GM19240 (cell line): ENCODE measurements around the gene KLK15.
"Not testable (repeated sequence)": the region's sequence is repeated elsewhere in the genome, so short reads cannot be mapped to it uniquely, and the experiment has no call there.

ENCODE experiments used
- DNase-seq: peaks from one replicate; pipeline ENCODE4 v3.0.0; 2011; ENCODE audit warnings: low spot score; ENCODE audit not compliant: insufficient read length

KLK15 gene

DNA sequence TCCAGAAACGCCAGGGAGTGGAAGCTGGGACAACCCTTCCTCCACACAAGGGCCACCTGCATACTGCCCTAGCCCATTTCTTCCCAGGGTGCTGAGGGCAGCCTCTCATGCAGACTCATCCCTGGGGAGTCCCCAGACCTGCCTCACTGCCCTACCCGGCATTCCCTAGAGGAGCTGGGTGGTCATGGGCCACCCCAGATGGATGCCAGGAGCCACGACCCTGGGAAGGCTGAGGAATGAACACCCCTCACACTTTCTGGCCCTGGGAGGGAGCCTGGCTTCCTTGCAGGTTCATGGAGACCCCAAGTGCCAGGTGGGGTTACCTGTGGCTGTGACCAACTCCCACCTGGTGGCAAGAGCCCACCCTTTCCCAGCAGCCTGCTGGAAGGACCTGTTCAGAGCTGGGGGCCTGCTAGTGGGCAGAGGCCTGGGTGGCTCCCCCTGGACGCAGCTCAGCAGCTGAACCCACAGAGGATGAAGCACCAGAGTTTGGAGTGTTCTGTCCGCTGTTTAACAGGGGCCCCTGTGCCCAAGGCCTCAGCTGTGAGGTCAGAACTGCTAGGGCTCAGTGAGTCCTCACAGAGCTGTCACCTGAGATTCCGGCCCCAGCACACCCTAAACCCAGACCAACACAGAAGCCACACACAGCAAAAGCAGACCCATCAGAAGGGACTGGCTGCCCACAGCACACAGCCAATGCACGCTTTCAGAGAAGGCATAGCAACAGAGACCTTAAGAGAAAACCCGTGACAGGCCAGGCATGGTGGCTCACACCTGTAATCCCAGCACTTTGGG, 36.5 kb downstream of the KLK15 start:
- no peak for DNase-seq

DNA sequence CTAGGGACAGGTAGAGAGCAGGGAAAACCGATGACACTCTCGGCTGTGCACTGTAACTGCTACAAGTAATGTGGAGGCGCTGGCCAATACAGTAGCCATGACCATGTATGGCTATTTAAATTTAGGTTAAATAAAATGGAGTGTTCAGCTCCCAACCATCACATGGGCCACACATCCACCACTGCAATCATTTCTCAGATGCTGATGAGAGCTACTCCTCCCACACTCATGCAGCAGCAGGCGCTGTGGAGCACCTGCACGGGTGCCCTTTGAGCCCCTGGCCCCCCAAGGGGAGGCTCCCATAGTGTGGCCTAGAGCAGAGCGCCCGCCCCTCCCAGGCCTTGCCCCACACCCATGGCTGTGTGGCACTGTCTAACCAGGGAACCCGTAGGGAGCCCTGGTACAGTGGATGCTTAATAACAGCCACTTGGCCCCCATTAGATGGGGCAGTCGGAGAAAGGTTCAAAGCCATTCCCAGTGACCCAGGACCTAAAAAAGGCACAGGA, 37.2 kb downstream of the KLK15 start:
- no peak for DNase-seq

DNA sequence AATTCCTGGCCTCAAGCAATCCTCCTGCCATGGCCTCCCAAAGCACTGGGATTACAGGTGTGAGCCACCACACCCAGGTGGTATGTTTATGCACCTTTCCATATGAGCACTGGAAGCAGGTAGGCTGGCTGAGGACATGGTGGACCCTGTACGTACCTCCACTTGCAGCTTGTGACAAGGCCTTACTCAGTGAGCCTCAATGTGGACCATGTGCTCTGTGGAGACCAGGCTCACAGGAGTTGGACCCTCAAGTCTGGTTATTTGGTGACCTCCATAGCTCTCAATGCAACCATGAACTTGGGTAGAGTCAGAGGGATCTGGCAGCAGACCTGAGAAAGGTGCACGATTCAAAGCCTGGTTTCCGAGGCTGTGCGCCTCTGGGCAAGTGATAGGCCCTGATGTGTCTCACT, 37.7 kb downstream of the KLK15 start:
- no peak for DNase-seq

DNA sequence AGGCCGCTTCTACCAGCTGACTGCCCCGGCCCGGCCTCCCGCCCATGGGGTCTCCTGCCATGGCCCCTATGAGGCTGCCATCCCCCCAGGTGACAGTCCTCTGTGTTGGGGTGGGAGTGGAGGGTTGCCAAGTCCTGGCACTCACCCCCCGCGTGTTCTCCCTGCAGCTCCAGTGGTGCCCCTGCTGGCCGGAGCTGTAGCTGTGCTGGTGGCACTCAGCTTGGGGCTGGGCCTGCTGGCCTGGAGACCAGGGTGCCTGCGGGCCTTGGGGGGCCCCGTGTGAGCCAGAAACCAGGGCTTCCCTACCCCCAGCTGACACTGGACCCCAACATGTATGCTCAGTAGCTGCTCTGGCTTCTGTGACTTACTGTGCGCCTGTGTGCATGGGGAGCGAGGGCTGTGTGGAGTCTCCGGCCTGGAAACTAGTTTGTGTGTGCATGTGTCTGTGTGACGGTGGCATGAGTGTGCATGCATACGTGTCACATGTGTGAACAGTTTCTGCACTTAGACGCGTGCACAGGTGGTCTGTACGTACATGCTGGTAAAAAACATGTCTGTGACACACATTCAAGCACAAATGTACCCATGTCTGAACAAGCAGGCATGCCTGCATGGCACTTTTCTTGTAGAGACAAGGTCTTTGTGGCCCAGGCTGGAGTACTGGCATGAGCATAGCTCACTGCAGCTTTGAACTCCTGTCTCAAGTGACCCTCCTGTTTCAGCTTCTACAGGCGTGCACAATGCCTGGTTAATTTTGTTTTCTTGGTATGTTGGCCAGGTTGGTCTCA, 38.3 kb downstream of the KLK15 start:
- no peak for DNase-seq

DNA sequence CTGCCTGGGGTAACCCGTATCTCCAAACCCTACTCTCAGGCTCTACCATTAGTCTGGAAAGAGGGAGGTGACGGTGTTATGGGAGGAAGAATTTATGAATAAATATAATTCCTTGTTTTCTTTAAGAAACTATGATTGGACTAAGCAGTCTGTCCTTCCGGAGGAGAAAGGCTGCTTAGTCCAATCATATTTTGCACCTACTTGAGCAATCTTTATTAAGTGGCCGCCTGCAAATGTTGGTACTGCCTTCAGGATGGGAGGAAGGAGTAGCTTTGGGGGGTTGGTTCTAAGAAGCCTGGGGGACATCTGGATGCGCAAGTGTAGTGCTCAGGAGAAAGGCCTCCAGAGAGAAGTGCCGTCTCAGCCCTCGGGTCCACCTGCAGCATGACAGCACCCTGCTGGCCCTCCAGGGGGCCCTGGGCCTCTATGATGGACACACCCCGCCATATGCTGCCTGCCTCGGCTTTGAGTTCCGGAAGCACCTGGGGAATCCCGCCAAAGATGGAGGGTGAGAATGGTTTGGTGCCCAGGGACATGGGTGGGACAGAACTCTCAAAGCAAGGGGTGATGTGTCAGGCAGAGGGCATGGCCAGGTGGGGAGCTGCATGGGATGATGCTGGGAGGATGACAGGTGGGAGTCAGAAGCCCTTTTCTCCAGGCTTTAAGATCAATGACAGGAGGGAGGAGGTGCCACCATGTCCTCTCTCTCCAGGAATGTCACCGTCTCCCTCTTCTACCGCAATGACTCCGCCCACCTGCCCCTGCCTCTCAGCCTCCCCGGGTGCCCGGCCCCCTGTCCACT, 39.1 kb downstream of the KLK15 start:
- no peak for DNase-seq

DNA sequence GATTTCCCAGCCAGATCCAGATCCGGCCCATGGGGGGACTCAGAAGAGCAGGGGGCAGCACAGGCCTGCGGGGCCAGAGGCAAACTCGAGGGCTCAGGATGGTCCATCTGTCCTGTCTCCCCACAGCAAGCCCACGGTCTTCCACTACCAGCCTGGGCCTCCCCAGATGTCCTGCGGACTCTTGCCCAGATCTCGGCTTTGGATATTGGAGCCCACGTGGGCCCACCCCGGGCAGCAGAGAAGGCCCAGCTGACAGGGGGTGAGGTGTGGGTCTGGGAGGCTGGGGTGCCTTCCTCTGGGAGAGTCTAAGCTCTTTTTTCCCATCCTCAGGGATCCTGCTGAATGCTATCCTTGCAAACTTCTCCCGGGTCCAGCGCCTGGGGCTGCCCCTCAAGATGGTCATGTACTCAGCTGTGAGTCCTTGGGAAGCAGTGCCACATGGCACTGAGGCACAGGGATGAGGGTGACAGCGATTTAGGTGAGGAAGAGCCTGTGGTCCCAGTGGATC, 39.8 kb downstream of the KLK15 start:
- no peak for DNase-seq

DNA sequence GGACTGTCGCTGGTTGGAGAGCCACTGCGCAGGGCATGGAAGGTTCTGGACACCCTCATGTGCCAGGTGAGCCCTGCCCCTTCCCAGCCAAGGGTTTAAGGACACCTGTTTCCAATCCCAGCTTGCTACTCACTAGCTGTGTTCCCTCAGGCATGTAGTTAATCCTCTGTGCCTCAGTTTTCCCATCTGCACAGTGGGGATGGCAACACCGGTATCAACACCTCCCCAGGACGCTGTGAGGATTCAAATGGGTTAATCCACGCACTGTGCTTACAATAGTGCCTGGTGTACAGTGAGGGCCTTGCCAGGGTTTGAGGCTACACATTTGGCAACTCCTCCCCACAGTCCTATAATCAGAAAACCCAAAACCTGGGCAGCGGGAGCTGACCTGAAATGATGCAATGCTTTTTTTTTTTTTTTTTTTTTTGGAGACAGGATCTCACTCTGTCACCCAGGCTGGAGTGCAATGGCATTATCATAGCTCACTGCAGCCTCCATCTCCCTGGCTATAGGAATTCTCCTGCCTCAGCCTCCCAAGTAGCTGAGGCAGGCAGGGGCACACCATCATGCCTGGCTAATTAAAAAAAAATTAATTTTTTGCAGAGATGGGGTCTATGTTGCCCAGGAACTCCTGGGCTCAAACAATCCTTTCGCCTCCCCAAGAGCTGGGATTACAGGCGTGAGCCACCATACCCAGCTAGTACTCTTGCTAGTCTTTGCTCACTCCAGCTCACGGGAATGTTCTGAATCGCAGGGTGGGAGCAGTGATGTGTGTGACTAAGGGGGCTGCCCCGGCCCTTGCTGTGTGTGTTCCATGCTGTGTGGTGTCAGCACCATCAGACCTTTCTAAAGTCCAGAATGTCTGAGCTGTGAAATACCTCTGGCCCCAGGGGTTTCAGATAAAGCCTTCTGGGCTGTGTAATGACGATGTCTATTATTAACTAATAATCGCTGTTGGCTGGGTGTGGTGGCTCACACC, 40.8 kb downstream of the KLK15 start:
- no peak for DNase-seq

DNA sequence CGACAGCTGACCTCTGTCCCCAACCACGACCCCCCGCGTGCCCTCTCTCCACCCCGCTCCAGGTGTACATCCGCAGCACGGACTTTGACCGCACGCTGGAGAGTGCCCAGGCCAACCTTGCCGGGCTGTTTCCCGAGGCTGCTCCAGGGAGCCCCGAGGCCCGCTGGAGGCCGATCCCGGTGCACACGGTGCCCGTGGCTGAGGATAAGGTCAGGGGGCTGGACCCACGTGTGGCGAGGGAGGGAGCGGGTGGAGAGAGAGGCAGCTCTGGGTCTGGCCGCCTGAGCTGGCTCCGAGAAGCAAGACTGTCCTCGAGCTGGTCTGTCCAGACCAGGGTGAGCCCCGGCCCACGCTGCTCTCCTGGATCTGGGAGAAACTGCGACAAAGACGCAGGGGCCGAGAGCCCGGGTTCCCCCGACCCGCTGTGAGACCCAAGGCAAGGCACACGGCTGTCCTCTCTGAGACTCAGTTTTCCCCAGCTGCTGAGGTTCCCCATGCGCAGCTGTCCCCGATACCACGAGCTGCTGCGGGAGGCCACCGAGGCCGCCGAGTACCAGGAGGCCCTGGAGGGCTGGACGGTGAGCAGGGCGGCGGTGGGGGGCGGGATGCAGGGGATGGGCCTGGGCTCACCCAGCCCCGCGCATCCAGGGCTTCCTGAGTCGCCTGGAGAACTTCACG, 41.6 kb downstream of the KLK15 start:
- DNase-seq: no peak

DNA sequence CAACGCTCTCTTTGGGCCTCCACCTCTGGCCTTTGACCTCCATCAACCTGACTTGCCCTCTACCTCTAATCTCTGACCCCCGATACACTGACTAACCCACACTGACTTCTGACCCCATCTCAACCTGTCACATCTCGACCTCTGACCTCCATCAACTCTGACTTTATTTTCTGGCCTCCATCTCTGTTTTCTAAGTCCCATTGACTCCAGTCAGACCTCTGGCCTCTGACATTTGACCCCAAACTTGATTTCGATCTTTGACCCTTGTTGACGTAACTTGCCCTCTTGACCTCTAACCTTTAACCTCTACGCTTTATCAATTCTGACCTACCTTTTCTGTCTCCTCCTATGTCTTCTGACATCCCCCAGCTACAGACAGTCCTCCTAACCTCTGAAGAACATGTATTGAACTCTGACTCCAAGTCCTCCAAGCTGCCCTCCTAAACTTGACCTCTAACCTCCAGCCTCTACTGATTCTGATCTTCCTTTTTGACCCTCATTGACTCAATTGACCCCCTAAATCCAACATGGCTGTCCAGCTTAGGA, 42.4 kb downstream of the KLK15 start:
- no peak for DNase-seq

DNA sequence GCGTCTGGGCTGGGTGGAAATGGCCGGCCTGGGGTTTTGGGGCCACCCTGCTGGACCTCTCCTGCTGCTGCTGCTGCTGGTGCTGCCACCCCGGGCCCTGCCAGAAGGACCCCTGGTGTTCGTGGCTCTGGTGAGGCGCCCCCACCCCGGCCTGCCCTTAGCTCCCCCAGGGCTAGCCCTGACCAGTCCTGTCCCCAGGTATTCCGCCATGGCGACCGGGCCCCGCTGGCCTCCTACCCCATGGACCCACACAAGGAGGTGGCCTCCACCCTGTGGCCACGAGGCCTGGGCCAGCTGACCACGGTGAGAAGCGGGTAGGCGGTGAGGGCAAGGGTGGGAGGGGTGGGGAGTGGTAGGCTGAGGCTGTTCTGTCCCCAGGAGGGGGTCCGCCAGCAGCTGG, 43.0 kb downstream of the KLK15 start, which contains the start of gene ACP4:
TSS of gene ACP4 (plus strand) at position 20 of the 400 bp plus-strand sequence. CDS start at position 20, 0 bp downstream.
- DNase-seq: no peak

DNA sequence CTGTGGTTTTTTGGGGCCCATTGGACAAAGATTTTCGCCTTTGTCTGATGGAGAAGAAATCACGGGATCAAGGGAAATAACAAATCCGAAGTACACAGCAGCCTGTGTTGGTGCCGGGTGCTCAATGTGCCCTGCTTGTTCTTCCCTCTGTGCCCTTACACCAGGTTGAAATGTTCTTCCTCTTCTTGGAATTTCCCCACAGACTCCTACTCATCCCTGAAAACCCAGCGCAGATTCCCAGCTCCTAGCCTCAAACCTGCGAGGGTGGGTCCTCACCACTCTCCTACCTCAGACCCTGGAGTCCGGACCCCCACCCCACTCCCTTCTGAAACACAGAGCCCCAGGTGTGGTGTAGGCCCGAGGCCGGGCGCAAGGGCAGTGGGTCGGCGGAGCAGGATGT, 48.0 kb downstream of the KLK15 start:
- no peak for DNase-seq

DNA sequence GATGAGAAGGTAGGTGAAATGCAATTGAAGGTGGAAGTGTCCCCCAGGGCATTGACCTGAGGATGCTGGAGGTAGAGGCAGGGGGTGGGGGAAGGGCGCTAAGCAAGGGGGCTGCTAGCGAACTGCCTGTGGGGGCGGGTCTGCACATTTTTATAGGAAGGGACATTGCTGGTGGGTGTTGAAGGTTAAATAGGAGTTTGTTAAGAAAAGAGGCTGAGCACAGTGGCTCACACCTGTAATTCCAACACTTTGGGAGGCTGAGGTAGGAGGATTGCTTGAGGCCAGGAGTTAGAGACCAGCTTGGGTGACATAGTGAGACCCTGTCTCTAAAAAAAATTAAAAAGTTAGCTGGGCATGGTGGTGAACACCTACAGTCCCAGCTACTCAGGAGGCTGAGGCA, 48.7 kb downstream of the KLK15 start:
- no peak for DNase-seq

DNA sequence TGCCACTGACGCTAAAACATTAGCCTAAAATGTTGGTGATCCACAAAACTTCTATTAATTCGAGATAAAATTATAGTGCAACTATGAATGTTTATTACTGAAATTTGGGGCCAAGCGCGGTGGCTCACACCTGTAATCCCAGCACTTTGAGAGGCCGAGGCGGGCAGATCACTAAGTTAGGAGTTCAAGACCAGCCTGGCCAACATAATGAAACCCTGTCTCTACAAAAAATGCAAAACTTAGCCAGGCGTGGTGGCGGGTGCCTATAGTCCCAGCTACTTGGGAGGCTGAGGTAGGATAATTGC, 49.6 kb downstream of the KLK15 start:
- DNase-seq: not testable (repeated sequence)

DNA sequence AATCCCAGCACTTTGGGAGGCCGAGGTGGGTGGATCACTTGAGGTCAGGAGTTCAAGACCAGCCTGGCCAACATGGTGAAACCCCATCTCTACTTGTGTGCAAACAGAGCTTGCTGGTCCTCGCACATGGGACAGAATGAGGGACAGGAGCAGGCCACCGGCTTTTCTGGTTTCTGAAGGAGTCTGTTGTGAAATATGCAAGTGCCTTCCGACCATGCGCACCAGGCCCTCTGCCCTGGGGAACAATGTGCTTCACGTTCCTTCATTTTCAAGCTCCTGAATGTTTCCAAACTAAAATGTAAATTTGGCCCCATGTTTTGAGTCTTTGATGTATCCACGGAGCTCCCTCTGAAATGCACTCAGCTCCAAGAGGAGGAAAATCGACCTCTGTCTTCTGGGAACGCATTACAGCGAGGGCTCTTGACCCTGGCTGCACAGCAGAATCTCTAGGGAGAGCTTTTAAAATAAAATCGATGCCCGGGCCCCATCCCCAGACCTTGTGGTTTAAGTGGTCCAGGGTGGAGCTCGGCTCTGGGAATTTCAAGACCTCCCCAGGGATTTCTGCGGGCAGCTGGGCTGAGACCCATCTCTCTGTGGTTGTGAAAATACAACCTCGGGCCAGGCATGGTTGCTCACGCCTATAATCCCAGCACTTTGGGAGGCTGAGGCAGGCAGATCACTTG, 52.5 kb downstream of the KLK15 start:
- DNase-seq: no peak

DNA sequence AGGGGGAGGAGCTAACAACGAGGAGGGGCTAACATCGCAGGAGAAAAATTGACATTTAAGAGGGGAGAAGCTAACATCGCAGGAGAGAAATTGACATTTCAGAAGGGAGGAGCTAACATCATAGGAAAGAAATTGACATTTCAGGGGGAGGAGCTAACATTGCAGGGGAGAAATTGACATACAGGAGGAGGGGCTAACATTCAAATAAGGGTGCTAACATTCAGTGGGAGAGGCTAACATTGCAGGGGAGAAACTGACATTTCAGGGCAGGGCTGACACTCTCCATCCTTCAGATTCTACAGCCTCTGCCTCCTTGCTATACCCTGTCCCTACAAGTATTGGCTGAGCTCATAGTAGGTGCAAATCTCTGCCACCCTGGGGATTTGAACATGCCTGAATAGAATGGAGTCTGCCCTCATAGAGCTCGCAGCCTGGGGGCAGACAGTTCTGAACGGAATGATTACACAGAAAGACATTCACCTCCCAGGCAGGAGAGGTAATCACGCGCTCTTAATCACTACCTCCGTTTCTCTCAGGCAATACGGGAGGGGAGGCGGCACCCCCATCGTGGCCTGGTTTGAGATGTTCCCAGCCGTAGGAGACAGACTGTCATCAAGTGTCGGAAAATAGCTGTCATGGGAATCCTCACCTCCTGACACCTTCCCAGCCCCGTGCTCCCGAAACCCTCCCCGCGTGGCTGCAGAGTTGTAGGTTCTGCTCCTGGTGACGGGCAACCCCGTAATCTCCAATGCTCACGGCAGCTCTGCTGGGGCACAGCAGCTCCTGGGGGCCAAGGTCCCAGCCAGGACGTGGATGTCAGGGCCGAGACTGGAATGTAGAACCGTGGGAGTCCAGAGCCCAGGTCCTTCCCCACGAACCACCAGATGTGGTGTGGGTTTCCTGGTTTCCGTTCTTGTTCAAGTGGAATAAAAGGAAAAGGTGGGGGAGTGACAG, 53.6 kb downstream of the KLK15 start:
- no peak for DNase-seq

DNA sequence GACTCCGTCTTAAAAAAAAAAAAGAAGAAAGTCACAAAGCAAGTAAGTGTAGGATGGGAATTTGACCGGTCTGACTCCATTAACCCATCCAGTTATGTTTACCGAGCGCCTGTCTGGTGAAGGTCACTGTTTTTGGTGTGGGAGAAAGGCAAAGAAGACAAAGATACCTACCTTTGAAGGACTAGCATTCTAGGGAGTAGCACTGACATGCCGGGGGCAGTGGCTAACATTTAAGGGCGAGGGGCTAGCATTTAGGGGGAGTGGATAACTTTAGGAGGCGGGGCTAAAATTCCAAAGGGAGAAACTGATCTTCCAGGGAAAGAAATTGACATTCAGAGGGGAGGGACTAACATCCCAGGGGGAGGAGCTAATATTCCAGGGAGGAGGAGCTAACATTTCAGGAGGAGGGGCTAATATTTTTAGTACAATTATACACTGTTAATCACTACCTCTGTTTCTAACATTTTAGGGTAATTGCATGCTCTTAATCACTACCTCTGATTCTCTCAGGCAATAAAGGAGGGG, 54.4 kb downstream of the KLK15 start:
- DNase-seq: no peak

DNA sequence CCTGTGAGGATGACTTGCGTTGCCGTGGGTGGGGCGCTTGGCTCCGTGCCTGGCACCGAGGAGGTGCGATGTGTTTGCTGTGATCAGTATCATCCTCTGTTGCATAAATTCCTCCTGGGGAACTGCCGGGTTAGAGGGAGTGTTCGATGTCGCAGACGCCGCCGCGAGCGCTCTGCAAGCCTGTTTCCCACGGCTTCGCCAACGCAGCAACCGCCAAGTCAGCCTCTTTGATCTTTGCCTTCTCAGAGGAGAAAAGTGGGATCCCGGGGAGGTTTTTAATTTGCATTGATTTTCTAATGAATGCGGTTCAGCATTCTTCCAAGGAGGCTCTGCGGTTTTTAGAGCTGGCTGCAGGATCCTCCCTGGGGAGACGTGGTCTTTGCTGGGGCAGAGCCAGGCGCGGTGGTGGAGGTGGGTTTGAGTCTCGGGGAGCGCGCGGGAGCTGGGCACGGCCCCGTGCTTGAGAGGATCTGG, 55.5 kb downstream of the KLK15 start:
- no peak for DNase-seq
